GM18873 (cell line): Measurements from ENCODE around the gene TBC1D25.
"Not testable (repeated sequence)": the region's sequence is repeated elsewhere in the genome, so short reads cannot be mapped to it uniquely, and the experiment has no call there.

Experiments
- ATAC-seq: cut with Tn5 transposase; IDR thresholded peaks from one replicate; pipeline ENCODE4 v1.9.1; 2021; ENCODE audit warnings: mild to moderate bottlenecking, moderate library complexity, moderate number of reproducible peaks; ENCODE audit not compliant: unreplicated experiment, low FRiP score

Gene TBC1D25

GRCh38 chrX:48555731-48556325, 16.3 kb downstream of the TBC1D25 start:
- not testable (repeated sequence) for ATAC-seq

GRCh38 chrX:48558271-48558670, 18.8 kb downstream of the TBC1D25 start:
- no peak for ATAC-seq

- no peak for ATAC-seq
Measured at GRCh38 chrX:48559636-48560035, 20.1 kb downstream of the TBC1D25 start.

- ATAC-seq, result no peak
Measured at GRCh38 chrX:48560056-48560455, 20.5 kb downstream of the TBC1D25 start.

- no peak for ATAC-seq
Measured at GRCh38 chrX:48560681-48561080, 21.2 kb downstream of the TBC1D25 start.

GRCh38 chrX:48569958-48570357, 30.4 kb downstream of the TBC1D25 start:
- no peak for ATAC-seq

GRCh38 chrX:48573690-48574269, 34.3 kb downstream of the TBC1D25 start:
- no peak for ATAC-seq

GRCh38 chrX:48574270-48575266, 35.1 kb downstream of the TBC1D25 start, which contains the start of gene RBM3:
Gene RBM3 (plus strand): TSS chrX:48574484. CDS start chrX:48575181, 697 bp downstream.
- ATAC-seq, result peak; percentile 53

GRCh38 chrX:48575642-48576041, 36.1 kb downstream of the TBC1D25 start:
- no peak for ATAC-seq

- no peak for ATAC-seq
Measured at GRCh38 chrX:48576108-48576507, 36.6 kb downstream of the TBC1D25 start.

GRCh38 chrX:48578661-48579128, 39.2 kb downstream of the TBC1D25 start:
- ATAC-seq, result no peak

GRCh38 chrX:48579259-48579658, 39.7 kb downstream of the TBC1D25 start:
- no peak for ATAC-seq

- no peak for ATAC-seq
Measured at GRCh38 chrX:48580662-48581061, 41.1 kb downstream of the TBC1D25 start.

- no peak for ATAC-seq
Measured at GRCh38 chrX:48584698-48585097, 45.2 kb downstream of the TBC1D25 start.

- ATAC-seq, result no peak
Measured at GRCh38 chrX:48589482-48590162, 50.1 kb downstream of the TBC1D25 start.

GRCh38 chrX:48590203-48591103, 50.9 kb downstream of the TBC1D25 start:
- no peak for ATAC-seq

GRCh38 chrX:48591255-48591791, 51.8 kb downstream of the TBC1D25 start:
- no peak for ATAC-seq

- no peak for ATAC-seq
Measured at GRCh38 chrX:48592971-48593370, 53.5 kb downstream of the TBC1D25 start.

- no peak for ATAC-seq
Measured at GRCh38 chrX:48595929-48596328, 56.4 kb downstream of the TBC1D25 start.
